ENCODE measurements around the gene HS3ST2. TPM values are rescaled to one million over a fixed set of nuclear protein-coding genes. Genes with fewer than 3 reads are reported as not detected.

The HS3ST2 gene
- total RNA-seq (2014; rRNA removed; shearing (Covaris generic)), result not detected in 2 replicates

DNA sequence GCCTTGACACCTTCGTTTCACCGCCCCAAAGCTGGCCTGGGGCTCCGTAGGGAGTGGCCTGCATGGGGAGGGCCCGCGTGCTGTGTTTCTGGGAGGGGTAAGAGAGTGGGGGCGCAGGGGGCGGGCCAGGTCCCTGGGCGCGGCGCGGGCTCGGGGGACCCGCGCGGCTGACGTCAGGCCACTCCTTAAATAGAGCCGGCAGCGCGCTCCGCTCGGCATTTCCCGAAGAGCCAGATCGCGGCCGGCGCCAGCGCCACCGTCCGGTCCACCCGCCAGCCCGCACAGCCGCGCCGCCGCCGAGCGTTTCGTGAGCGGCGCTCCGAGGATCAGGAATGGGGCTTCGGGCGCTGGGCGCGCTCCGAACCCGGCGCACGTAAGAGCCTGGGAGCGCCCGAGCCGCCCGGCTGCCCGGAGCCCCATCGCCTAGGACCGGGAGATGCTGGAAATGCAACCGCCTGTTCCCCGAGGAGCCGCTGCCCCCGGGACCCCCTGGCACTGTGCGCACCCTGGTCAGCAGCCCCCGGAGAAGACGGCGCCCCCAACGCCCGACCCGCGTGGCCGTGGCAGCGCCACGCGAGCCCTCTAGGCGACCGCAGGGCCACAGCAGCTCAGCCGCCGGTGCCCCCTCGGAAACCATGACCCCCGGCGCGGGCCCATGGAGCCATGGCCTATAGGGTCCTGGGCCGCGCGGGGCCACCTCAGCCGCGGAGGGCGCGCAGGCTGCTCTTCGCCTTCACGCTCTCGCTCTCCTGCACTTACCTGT is at the start of gene HS3ST2:
Gene HS3ST2, plus strand, starts transcription at position 215 of the 763 bp plus-strand sequence. Its CDS starts 449 bp downstream, at position 664.
- DNase-seq (ENCODE audit: low read depth), result peak; percentile 70

DNA sequence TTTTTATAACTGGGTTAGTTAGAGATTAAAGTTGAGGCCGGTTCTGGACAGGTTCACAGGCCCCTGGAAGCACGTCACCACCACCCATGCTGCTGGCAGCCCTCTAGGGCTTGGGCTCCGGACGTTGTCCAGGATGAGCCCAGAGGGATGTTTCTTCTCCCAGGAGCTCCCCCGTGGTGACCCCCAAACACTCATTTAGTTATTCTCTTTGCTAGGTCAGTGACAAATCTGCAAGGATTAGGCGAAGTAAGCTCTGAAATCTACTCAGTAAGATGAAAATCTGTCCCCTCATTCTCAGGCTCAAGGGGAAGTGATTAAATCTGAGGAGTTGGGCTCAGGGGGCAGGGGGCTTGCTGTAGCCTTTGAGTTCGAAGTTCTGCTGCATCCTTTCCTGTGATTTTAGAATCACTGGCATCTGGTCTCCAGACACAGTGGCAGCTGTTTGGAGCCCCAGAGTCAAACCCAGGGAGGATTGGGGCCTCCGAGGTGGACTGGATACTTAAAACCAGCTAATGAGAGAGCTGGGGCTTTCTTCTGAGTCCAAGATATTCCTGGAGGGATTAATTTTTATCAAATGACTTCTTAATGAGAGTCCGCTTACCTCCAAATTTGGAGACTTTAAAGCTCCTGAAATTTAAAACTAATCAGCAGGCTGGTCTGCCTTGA is 49.2 kb upstream of the HS3ST2 start:
- no peak for DNase-seq (ENCODE audit: low read depth)

GRCh38 chr16:22765479-22765878 is 48.5 kb upstream of the HS3ST2 start:
- no peak for DNase-seq (ENCODE audit: low read depth)

- no peak for DNase-seq (ENCODE audit: low read depth)
Observed at GRCh38 chr16:22770866-22771265, 43.1 kb upstream of the HS3ST2 start.

DNA sequence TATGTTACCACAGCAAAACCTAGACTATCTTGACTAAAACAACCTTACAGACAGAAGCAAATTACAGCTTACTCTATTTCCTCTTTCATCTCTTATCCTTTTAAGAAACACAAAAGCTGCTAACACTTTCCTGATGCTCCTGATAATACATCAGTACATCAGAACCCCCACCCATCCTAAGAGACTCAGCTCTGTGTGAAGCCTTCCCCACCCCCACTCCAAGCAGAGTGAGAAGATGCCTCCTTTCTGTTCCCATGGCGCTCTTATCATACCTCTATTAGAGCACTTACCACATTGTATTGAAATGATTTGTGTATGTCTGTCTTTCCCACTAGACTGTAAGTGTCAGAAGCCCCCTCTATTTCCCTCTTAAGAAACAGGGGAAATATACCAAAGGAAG is 42.4 kb upstream of the HS3ST2 start:
- no peak for DNase-seq (ENCODE audit: low read depth)

GRCh38 chr16:22775220-22775922 is 38.6 kb upstream of the HS3ST2 start:
- no peak for DNase-seq (ENCODE audit: low read depth)

DNA sequence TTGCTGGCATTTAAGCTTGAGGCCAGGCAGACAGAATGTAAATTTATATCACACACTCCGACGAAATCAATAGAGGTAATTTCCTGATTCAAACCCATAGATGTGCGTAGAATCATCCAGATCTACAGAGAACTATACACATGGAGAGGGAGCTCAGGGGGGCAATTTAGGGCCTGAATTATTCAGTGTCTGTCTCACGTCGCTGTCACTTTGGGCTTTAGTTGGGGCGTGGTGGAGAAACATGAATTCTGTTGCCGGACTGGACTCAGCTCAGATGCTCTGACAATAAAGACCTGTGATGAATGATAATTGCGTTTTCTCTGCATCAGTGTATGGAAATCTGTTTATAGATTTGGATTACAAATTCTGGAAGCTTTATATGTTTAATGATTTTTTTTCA is 32.5 kb upstream of the HS3ST2 start:
- no peak for DNase-seq (ENCODE audit: low read depth)

GRCh38 chr16:22782314-22782713 is 31.6 kb upstream of the HS3ST2 start:
- DNase-seq (ENCODE audit: low read depth), result no peak

- DNase-seq (ENCODE audit: low read depth), result no peak
Observed at GRCh38 chr16:22784690-22785214, 29.2 kb upstream of the HS3ST2 start.

- DNase-seq (ENCODE audit: low read depth), result no peak
Observed at GRCh38 chr16:22785552-22785951, 28.4 kb upstream of the HS3ST2 start.

- DNase-seq (ENCODE audit: low read depth), result peak; percentile 14
Observed at GRCh38 chr16:22786284-22786683, 27.7 kb upstream of the HS3ST2 start.

DNA sequence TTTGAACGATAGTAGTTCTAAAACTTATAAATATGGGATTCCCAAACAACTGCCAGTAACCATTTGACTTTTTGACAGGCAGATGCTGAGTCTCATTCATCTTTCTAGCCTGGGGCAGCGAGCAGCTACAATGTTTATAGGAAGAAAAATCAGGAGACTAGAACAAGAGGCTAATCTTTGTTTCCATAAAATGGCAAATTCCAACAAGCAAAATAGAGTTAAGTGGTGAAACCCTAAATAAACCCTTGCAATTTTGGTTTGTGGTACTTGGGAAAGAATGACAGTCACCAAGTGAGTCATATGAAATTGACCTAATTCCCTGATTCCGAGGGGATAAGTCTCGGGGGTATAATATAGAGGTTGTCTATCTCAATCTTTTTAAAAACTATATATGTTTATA is 27.3 kb upstream of the HS3ST2 start:
- DNase-seq (ENCODE audit: low read depth), result no peak

GRCh38 chr16:22787466-22788192 is 26.3 kb upstream of the HS3ST2 start:
- peak; percentile 90 for DNase-seq (ENCODE audit: low read depth)

DNA sequence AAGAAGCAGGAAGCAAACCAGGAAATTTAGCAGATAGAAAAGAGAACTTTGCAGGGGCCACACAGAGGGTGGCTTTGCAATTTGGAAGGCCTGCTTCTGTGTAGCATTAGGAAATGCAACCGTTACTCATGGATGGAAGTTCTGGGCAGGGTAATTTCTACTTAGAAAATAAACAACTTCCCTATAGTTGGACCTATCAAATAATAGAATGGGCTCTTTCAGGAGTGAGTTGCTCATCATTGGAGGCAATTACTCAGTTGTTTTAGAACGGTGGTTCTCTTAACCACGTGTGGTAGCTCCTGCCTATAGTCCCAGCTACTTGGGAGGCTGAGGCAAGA is 25.8 kb upstream of the HS3ST2 start:
- no peak for DNase-seq (ENCODE audit: low read depth)

DNA sequence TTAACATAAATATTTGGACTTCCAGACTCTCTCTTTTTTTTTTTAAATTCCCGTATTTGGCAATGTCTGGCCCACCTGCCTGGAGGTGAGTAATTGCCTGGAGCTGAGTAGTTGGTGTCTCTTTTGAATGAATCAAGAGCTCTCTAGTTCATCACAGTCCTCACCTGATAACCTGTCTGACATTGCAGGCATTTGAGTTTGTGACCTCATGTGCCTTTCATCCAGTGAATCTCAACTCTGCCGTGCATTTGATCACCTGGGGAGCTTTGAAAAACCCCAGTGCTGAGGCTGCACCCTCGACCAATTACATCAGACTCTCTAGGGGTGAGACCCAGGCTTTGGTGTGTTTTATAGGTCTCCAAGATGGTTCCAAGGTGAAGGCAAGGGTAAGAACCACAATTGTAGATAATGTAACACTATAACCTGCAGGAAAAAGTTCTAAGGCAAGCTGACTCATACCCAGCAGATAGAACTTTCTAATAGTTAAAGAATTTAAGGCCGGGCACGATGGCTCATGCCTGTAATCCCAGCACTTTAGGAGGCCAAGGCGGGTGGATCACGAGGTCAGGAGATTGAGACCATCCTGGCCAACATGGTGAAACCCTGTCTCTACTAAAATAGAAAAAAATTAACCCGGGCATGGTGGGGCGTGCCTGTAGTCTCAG is 24.5 kb upstream of the HS3ST2 start:
- DNase-seq (ENCODE audit: low read depth), result peak; percentile 36

- DNase-seq (ENCODE audit: low read depth), result no peak
Observed at GRCh38 chr16:22797551-22797950, 16.4 kb upstream of the HS3ST2 start.

DNA sequence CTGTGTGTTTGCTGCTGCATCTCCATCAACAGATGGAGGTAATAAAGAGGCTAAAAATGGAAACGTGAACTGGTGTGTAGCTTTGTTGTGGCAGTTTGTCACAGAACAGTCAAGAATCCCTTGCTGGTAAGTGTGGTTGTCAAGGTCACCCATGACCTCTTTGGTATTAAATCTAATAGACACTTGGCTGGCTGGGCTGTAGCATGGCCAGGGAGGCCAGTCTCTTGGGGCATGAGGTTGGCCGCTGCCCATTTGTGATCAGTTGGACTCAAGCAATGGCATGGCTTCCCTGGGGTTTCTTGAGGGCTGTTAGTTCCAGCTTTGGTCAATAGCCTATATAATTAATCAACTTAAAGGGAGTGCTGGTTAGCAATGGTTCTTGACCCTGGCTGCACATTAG is 14.8 kb upstream of the HS3ST2 start:
- no peak for DNase-seq (ENCODE audit: low read depth)

DNA sequence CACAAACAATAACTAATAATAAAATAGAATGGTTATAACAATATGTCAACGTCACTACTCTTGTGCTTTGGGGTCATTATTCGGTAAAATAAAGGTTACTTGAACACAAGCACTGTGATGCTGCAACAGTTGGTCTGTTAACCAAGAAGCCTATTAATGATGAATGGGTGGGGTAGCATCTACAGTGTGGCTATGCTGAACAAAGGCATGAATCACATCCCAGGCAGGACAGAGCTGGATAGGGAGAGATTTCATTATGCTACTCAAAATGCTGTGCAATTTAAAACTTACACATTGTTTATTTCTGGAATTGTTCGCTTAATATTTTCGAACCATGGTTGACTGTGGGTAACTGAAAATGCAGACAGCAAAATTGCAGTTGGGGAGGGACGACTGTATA is 9.1 kb upstream of the HS3ST2 start:
- no peak for DNase-seq (ENCODE audit: low read depth)

- DNase-seq (ENCODE audit: low read depth), result no peak
Observed at GRCh38 chr16:22805326-22805725, 8.6 kb upstream of the HS3ST2 start.

DNA sequence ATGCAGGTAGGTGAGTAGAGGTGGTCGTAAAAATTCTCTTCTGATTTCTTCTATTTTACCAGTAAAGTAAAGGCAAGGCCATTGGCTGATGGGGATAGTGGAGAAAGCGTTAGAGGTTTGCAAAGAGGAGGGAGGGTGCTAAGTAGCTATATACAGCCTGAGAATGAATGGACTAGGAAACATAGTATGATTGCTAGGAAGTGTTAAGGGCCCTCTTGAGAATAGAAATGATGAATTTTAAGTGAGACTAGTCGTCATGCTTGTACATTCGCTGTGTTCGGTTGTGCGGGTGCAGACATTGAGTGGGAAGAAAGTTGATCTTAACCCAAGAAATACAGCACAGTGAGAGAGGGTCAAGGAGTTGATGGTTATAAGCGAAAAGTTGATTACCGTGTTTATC is 7.2 kb upstream of the HS3ST2 start:
- DNase-seq (ENCODE audit: low read depth), result no peak

DNA sequence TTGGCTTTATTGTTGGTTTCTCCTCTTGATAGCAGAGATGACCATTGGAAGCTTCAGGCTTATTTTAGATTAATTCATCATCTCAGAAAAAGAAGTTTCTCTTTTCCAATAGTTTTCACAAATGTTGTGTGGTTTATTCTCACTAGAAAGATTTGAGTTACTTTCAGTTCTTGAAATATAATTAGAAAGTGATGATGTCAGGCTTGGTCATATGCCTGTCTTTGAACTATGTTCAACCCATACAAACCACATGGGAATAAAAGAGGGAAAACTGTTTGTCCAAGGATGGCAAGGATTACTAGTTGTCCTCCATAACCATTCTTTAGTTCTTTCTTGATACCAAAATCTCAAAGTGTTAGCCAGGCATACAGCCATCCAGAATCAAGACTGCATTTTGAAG is 3.7 kb upstream of the HS3ST2 start:
- no peak for DNase-seq (ENCODE audit: low read depth)

All from Daoy (cell line).